Hepatocyte (in vitro differentiated cells): Measurements from ENCODE around the gene MGAT5. TPM values are rescaled to one million over a fixed set of nuclear protein-coding genes. Genes with fewer than 3 reads are reported as not detected.

Experiments used
- DNase-seq: peaks from one replicate; pipeline ENCODE4 v3.0.0-alpha.2; 2016; ENCODE audit warnings: low spot score
- H2AFZ ChIP-seq: fragments of 200-600 bp; sonication (generic); 2 replicates; pipeline ENCODE4 v1.6.0; 2016; ENCODE audit warnings: antibody characterized with exemption, mild to moderate bottlenecking
- H3K27ac ChIP-seq: fragments of 200-600 bp; sonication (generic); 2 replicates; pipeline ENCODE4 v1.5.1; 2016; ENCODE audit warnings: mild to moderate bottlenecking
- H3K27me3 ChIP-seq: fragments of 200-600 bp; sonication (generic); 2 replicates; pipeline ENCODE4 v1.6.1; 2016
- H3K36me3 ChIP-seq: fragments of 200-600 bp; sonication (generic); replicated peaks from 2 replicates; pipeline ENCODE4 v1.5.1; 2016; ENCODE audit warnings: low read depth; ENCODE audit not compliant: insufficient read depth
- H3K4me1 ChIP-seq: fragments of 200-600 bp; sonication (generic); 2 replicates; pipeline ENCODE4 v1.5.1; 2016; ENCODE audit warnings: mild to moderate bottlenecking, moderate library complexity; ENCODE audit not compliant: insufficient read depth
- H3K4me2 ChIP-seq: fragments of 200-600 bp; sonication (generic); 2 replicates; pipeline ENCODE4 v1.6.0; 2016
- H3K4me3 ChIP-seq: fragments of 200-600 bp; sonication (generic); 2 replicates; pipeline ENCODE4 v1.5.1; 2016; ENCODE audit warnings: mild to moderate bottlenecking
- H3K79me2 ChIP-seq: fragments of 200-600 bp; sonication (generic); 2 replicates; pipeline ENCODE4 v1.6.0; 2017; ENCODE audit warnings: mild to moderate bottlenecking
- H3K9me2 ChIP-seq: fragments of 200-600 bp; sonication (generic); replicated peaks from 2 replicates; pipeline ENCODE4 v1.6.0; 2017; ENCODE audit warnings: mild to moderate bottlenecking; ENCODE audit not compliant: insufficient read depth
- H3K9me3 ChIP-seq: fragments of 200-600 bp; sonication (generic); 2 replicates; pipeline ENCODE4 v1.5.1; 2016; ENCODE audit warnings: low read depth, mild to moderate bottlenecking
- H4K20me1 ChIP-seq: fragments of 200-600 bp; sonication (generic); 2 replicates; pipeline ENCODE4 v1.6.0; 2016; ENCODE audit warnings: mild to moderate bottlenecking; ENCODE audit not compliant: insufficient read depth, poor library complexity, severe bottlenecking
- EZH2 ChIP-seq: fragments of 200-600 bp; sonication (generic); IDR thresholded peaks from 2 replicates; pipeline ENCODE4 v1.6.1; 2016; ENCODE audit warnings: antibody characterized with exemption, mild to moderate bottlenecking, borderline replicate concordance
- EZH2phosphoT487 ChIP-seq: fragments of 200-600 bp; sonication (generic); IDR thresholded peaks from one replicate; pipeline ENCODE4 v1.6.1; 2018; ENCODE audit warnings: antibody characterized with exemption, mild to moderate bottlenecking, low read depth, moderate library complexity; ENCODE audit not compliant: unreplicated experiment, severe bottlenecking
- WGBS: methylation state at CpG from one replicate; pipeline ENCODE4 v1.1.6; 2016; ENCODE audit warnings: low lambda C conversion rate; ENCODE audit errors: missing lambda C conversion rate; 5-methylcytosine and 5-hydroxymethylcytosine counted together
- polyA plus RNA-seq: library from polyadenylated mRNA; unstranded; fragments of >200 nt; fragmentation: Nextera tagmentation; extraction: Ambion mirVana; gene quantifications from 2 replicates; pipeline ENCODE4 v1.2.1, GENCODE V29; 2016
- total RNA-seq: library from RNA; depleted of rRNA; stranded (reverse); fragments of >200 nt; gene quantifications from 2 replicates; pipeline ENCODE4 v1.2.3, GENCODE V29; 2014
- TF ChIP-seq, protein P1 (sequence below): fragments of 200-600 bp; sonication (generic); IDR thresholded peaks from 2 replicates; pipeline ENCODE4 v1.5.1; 2016; ENCODE audit warnings: antibody characterized with exemption, mild to moderate bottlenecking; ENCODE audit not compliant: poor library complexity

The MGAT5 gene
- total and polyA plus RNA-seq, 2 experiments from 2014 or later, result 9.1 to 30.2 TPM

DNA sequence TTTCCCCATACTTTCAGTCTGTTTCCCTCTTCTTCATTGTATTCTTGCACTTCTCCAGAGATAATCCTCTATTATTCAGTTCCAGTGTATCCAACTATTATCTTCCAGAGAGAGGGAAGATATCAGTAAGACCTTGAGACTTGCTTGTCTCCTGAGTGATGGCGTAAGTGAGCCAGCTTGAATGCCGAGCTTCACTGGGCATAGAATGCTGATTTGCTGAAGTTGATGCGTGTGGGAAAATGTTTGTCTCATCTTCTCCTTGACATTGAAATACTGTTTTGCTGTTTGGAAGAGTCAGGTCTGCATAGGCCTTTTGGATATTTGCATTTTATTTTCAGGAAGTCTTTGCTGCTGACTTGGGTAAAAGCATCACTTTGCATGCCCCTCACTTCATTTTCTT is 41.1 kb upstream of the MGAT5 start:
- TF ChIP-seq EZH2phosphoT487 (no peak), EZH2 (no peak)
- TF ChIP-seq, protein P1, sequence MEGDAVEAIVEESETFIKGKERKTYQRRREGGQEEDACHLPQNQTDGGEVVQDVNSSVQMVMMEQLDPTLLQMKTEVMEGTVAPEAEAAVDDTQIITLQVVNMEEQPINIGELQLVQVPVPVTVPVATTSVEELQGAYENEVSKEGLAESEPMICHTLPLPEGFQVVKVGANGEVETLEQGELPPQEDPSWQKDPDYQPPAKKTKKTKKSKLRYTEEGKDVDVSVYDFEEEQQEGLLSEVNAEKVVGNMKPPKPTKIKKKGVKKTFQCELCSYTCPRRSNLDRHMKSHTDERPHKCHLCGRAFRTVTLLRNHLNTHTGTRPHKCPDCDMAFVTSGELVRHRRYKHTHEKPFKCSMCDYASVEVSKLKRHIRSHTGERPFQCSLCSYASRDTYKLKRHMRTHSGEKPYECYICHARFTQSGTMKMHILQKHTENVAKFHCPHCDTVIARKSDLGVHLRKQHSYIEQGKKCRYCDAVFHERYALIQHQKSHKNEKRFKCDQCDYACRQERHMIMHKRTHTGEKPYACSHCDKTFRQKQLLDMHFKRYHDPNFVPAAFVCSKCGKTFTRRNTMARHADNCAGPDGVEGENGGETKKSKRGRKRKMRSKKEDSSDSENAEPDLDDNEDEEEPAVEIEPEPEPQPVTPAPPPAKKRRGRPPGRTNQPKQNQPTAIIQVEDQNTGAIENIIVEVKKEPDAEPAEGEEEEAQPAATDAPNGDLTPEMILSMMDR, result no peak

DNA sequence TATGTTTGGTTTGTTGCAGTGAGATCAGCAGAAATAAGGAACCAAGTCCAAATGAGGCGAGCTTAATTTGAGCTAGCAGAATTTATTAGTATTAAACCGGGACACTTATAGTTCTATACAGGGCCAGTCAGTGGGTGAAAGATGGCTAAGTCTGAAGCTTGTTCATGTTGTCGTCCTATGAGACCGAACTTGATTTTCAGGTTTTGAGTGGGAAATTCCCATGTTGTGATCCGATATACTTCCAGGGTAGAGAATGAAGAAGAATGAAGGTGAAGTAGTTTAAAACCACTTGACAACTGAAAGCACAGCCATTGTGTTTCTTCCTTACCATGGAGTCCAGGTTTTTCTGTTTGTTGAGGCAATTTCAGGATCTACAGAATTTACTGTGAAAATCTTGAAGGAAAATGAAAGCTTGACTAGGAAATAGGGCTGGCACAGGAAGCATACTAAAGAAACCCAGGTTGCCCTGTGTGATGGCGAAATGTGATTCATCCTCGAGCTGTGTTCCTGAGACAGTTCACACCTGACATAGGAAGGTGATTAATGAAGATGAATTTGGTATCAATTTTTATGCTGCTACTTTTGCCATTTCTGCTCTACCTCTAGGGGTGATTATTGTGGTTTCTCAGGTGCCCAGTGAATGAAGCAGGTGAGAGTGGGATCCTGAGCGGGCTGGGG is 37.6 kb upstream of the MGAT5 start:
- peaks cover 53% of the 10 kb centered on the region for H3K79me2 ChIP-seq

More for the DNA sequence above, 41.1 kb upstream of the MGAT5 start:
- Histone ChIP-seq H3K27ac (no peak overlapping the region), H3K79me2 (peaks cover 41% of the 10 kb centered on the region), H2AFZ (no peak overlapping the region), H3K4me2 (no peak overlapping the region), H3K9me3 (no peaks in the 10 kb centered on the region), H3K9me2 (no peaks in the 10 kb centered on the region), H3K27me3 (no peaks in the 10 kb centered on the region), H4K20me1 (peaks cover 2% of the 10 kb centered on the region), H3K4me3 (no peak overlapping the region), H3K4me1 (no peaks in the 10 kb centered on the region), H3K36me3 (no peaks in the 10 kb centered on the region)
- no peak for DNase-seq
- 94% methylated on average over 3 of the region's 3 CpGs for WGBS

DNA sequence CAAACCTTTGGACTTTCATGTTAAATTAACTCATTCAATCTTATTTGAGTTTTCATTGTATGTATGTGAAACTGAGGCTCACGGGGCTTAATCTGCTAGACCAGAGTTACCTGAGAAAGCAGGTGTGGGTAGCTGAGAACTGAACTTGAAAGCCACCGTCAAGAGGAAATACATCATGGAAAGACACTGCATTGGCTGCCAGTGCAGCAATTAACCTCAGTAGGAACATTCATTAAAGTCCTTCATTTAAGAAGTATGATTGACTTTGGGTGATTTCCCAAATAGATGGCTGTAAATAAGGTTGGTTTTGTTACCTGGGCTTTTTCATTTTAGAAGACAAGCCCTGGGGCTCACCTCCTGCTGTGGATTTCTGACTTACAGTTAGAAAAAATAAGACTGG is 36.5 kb upstream of the MGAT5 start:
- Histone ChIP-seq H3K9me2 (no peaks in the 10 kb centered on the region), H3K27ac (no peak overlapping the region), H4K20me1 (peaks cover 4% of the 10 kb centered on the region), H3K36me3 (no peaks in the 10 kb centered on the region), H3K4me2 (no peak overlapping the region), H3K9me3 (no peaks in the 10 kb centered on the region), H3K27me3 (no peaks in the 10 kb centered on the region), H3K4me3 (no peak overlapping the region), H2AFZ (no peak overlapping the region), H3K4me1 (no peaks in the 10 kb centered on the region), H3K79me2 (peaks cover 58% of the 10 kb centered on the region)
- TF ChIP-seq EZH2phosphoT487 (no peak), EZH2 (no peak)
- TF ChIP-seq, protein P1, result no peak
- DNase-seq, result no peak
- WGBS, result 77% methylated on average over 2 of the region's 2 CpGs

More for the DNA sequence above, 37.6 kb upstream of the MGAT5 start:
- H3K27me3 ChIP-seq, result no peaks in the 10 kb centered on the region
- H3K36me3 ChIP-seq, result no peaks in the 10 kb centered on the region
- TF ChIP-seq EZH2, result no peak
- no peak overlapping the region for H3K4me2 ChIP-seq
- no peak overlapping the region for H3K27ac ChIP-seq
- H3K4me1 ChIP-seq, result no peaks in the 10 kb centered on the region
- H3K9me3 ChIP-seq, result no peaks in the 10 kb centered on the region
- H4K20me1 ChIP-seq, result peaks cover 4% of the 10 kb centered on the region
- WGBS, result 93% methylated on average over 8 of the region's 8 CpGs
- H3K9me2 ChIP-seq, result no peaks in the 10 kb centered on the region
- no peak overlapping the region for H2AFZ ChIP-seq
- no peak overlapping the region for H3K4me3 ChIP-seq
- no peak for DNase-seq

- no peak for TF ChIP-seq EZH2phosphoT487
- no peak for TF ChIP-seq EZH2
- TF ChIP-seq, protein P1, result no peak
- Histone ChIP-seq H3K4me1 (no peaks in the 10 kb centered on the region), H3K27ac (no peak overlapping the region), H3K79me2 (peaks cover 58% of the 10 kb centered on the region), H3K9me2 (no peaks in the 10 kb centered on the region), H3K4me2 (no peak overlapping the region), H3K27me3 (no peaks in the 10 kb centered on the region), H3K4me3 (no peak overlapping the region), H3K9me3 (no peaks in the 10 kb centered on the region), H4K20me1 (peaks cover 4% of the 10 kb centered on the region), H3K36me3 (no peaks in the 10 kb centered on the region), H2AFZ (no peak overlapping the region)
- DNase-seq, result no peak
- WGBS, result 93% methylated on average over 1 of the region's 1 CpG
These were observed 35.9 kb upstream of the MGAT5 start for GRCh38 chr2:134217924-134218323.
